Activated CD4-positive, alpha-beta T cell treated with anti-CD3 and anti-CD28 coated beads, Interleukin-2, amount 10 ng/mL, durations not matched to agents 24 days and 14 days (primary cell): ENCODE results near the gene ME1. TPM values are rescaled to one million over a fixed set of nuclear protein-coding genes. Genes with fewer than 3 reads are reported as not detected.

ENCODE experiments used
- DNase-seq: peaks from one replicate; pipeline ENCODE4 v3.0.0; 2022
- H3K27ac Mint-ChIP-seq: one replicate; pipeline ENCODE4 v1.8.0; 2022; ENCODE audit warnings: mild to moderate bottlenecking, mixed read lengths
- H3K27me3 Mint-ChIP-seq: one replicate; pipeline ENCODE4 v1.8.0; 2022; ENCODE audit warnings: mixed read lengths
- H3K36me3 Mint-ChIP-seq: one replicate; pipeline ENCODE4 v1.8.0; 2022; ENCODE audit warnings: low read depth, mild to moderate bottlenecking, mixed read lengths
- H3K4me1 Mint-ChIP-seq: one replicate; pipeline ENCODE4 v1.8.0; 2021; ENCODE audit warnings: mixed read lengths
- H3K4me3 Mint-ChIP-seq: one replicate; pipeline ENCODE4 v1.8.0; 2022; ENCODE audit warnings: mild to moderate bottlenecking, moderate library complexity, mixed read lengths
- H3K9me3 Mint-ChIP-seq: one replicate; pipeline ENCODE4 v1.8.0; 2021; ENCODE audit warnings: mixed read lengths
- intact Hi-C: fragments of 100-400 bp; cut with micrococcal nuclease; formaldehyde crosslinking; loops from one replicate; pipeline ENCODE4 v1.15.1; 2023
- total RNA-seq: library from RNA; stranded (reverse); gene quantifications from 2 replicates; pipeline ENCODE4 v1.2.3, GENCODE V29; 2022

Gene ME1
- total RNA-seq, 1 donor from 2014 or later: not detected

GRCh38 chr6:83167726-83168278 is 263.0 kb downstream of the ME1 start:
- Mint-ChIP-seq H3K27me3 (no peaks in the 10 kb centered on the region), H3K36me3 (peaks cover 52% of the 10 kb centered on the region), H3K4me3 (no peak overlapping the region), H3K27ac (no peak overlapping the region), H3K4me1 (peaks cover 2% of the 10 kb centered on the region), H3K9me3 (no peaks in the 10 kb centered on the region)
- intact Hi-C loops: no loop called here
- DNase-seq: no peak

Other genes starting within 250 kb of the ME1 start
- 19.7 and 24.7 TPM in 2 replicates for gene PGM3, start 237.8 kb downstream of the ME1 start, total RNA-seq
- gene RWDD2A, start 237.7 kb downstream of the ME1 start, total RNA-seq: 1.1 and 1.4 TPM in 2 replicates
- gene PRSS35, start 81.5 kb upstream of the ME1 start, total RNA-seq: not detected in 2 replicates